Kidney (tissue), 14 donors: ENCODE data around the gene AICDA. TPM values are rescaled to one million over a fixed set of nuclear protein-coding genes. Genes with fewer than 3 reads are reported as not detected.

Experiments
- DNase-seq, 5 donors: peaks; one replicate each; pipeline ENCODE4 v3.0.0-alpha.2; 2013 to 2020
- FAIRE-seq: peaks from 2 replicates; lab custom pipeline; 2012; peaks lifted over from hg19 to GRCh38; lab: Jason Lieb, UNC
- H3K27ac ChIP-seq, 2 donors: one replicate each; pipeline ENCODE4 v1.7.0; 2013; ENCODE audit warnings: low read depth in 2 of 2, low read length in 2 of 2, inconsistent platforms in 1 of 2
- H3K27me3 ChIP-seq: one replicate; pipeline ENCODE4 v1.7.1; 2013; ENCODE audit warnings: low read length, inconsistent platforms; ENCODE audit not compliant: control insufficient read depth, insufficient read depth
- H3K36me3 ChIP-seq, 3 donors: one replicate each; pipeline versions ENCODE4 v1.7.0 to v1.7.1; 2013; ENCODE audit warnings: low read length in 3 of 3, control low read depth in 1 of 3, inconsistent platforms in 1 of 3; ENCODE audit not compliant: insufficient read depth in 3 of 3, control insufficient read depth in 2 of 3
- H3K4me1 ChIP-seq, 3 donors: one replicate each; pipeline versions ENCODE4 v1.7.0 to v1.7.1; 2013; ENCODE audit warnings: low read length in 3 of 3, inconsistent platforms in 1 of 3, low read depth in 1 of 3; ENCODE audit not compliant: control insufficient read depth in 2 of 3, insufficient read depth in 2 of 3
- H3K4me3 ChIP-seq, 3 donors: one replicate each; pipeline versions ENCODE4 v1.7.0 to v1.8.1; 2013; ENCODE audit warnings: low read length in 3 of 3, control low read depth in 1 of 3, inconsistent platforms in 1 of 3
- H3K9ac ChIP-seq, 3 donors: one replicate each; pipeline versions ENCODE4 v1.7.0 to v1.7.1; 2013; ENCODE audit warnings: low read length in 3 of 3, control low read depth in 1 of 3, inconsistent platforms in 1 of 3
- H3K9me3 ChIP-seq, 3 donors: one replicate each; pipeline versions ENCODE4 v1.7.0 to v1.7.1; 2013; ENCODE audit warnings: low read length in 3 of 3, control low read depth in 1 of 3, inconsistent platforms in 1 of 3; ENCODE audit not compliant: control insufficient read depth in 2 of 3, insufficient read depth in 1 of 3
- intact Hi-C: fragments of 100-400 bp; cut with DNase I; formaldehyde crosslinking; loops from one replicate; pipeline ENCODE4 v1.11.1; 2022
- polyA plus RNA-seq: library from polyadenylated mRNA; stranded (reverse); fragments of 350-450 nt; fragmentation: Illumina TruSeq; extraction: RNeasy Lipid Tissue Mini Kit (QIAGEN cat#74804); gene quantifications from one replicate; pipeline ENCODE4 v1.2.3, GENCODE V29; 2014; ENCODE audit warnings: low read depth, low replicate concordance; ENCODE audit not compliant: insufficient read depth
- total RNA-seq: library from RNA; stranded (reverse); fragmentation: NEBNext Ultra II Directional; extraction: Animal tissue kit (Norgen Biotek cat#: 25700); gene quantifications from one replicate; pipeline ENCODE4 v1.2.1, GENCODE V29; 2021
- TF ChIP-seq, protein P1 (sequence below): IDR thresholded peaks from 3 replicates; pipeline ENCODE4 v1.5.1; 2012; ENCODE audit warnings: mild to moderate bottlenecking, moderate library complexity, borderline replicate concordance; ENCODE audit not compliant: insufficient read depth; ENCODE audit errors: extremely low read depth
- donor health status: control.
- donor health status: control.
- donor health status: control.
- donor health status: control.
- donor health status: control.
- donor health status: DM: yes; HTN: yes; CAD: no.
- donor health status: Normal renal cell carcinoma (clear cell type).

Gene AICDA
- total and polyA plus RNA-seq, 2 donors from 2014 or later = not detected

DNA sequence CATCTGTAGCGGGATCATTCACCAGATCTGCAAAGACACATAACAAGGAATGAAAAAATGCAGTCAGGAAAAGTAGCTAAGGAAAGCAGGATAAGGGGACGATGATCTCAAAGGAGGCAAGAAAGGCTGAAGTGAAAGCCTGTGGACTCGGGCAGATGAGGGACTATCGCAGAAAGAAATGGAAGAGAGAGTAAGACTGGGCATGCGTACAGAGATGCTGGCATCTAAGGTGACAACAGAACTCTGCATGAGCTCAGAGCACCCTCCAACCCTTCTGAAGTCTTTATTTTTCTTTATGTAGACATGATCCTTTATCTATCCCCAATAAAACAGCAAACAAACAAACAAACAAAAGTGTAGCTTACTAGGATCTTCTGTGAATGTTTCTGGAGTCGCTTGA lies 42.8 kb upstream of the AICDA start:
- no peak for DNase-seq
- H3K27me3 ChIP-seq = no peaks in the 10 kb centered on the region
- H3K36me3 ChIP-seq = no peaks in the 10 kb centered on the region
- H3K4me1 ChIP-seq = no peaks in the 10 kb centered on the region
- FAIRE-seq = no peak
- intact Hi-C loops = no loop called here
- H3K27ac ChIP-seq = no peak overlapping the region
- no peak overlapping the region for H3K4me3 ChIP-seq
- H3K9ac ChIP-seq = no peak overlapping the region
- H3K9me3 ChIP-seq = no peaks in the 10 kb centered on the region
- TF ChIP-seq, protein P1, sequence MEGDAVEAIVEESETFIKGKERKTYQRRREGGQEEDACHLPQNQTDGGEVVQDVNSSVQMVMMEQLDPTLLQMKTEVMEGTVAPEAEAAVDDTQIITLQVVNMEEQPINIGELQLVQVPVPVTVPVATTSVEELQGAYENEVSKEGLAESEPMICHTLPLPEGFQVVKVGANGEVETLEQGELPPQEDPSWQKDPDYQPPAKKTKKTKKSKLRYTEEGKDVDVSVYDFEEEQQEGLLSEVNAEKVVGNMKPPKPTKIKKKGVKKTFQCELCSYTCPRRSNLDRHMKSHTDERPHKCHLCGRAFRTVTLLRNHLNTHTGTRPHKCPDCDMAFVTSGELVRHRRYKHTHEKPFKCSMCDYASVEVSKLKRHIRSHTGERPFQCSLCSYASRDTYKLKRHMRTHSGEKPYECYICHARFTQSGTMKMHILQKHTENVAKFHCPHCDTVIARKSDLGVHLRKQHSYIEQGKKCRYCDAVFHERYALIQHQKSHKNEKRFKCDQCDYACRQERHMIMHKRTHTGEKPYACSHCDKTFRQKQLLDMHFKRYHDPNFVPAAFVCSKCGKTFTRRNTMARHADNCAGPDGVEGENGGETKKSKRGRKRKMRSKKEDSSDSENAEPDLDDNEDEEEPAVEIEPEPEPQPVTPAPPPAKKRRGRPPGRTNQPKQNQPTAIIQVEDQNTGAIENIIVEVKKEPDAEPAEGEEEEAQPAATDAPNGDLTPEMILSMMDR = no peak

DNA sequence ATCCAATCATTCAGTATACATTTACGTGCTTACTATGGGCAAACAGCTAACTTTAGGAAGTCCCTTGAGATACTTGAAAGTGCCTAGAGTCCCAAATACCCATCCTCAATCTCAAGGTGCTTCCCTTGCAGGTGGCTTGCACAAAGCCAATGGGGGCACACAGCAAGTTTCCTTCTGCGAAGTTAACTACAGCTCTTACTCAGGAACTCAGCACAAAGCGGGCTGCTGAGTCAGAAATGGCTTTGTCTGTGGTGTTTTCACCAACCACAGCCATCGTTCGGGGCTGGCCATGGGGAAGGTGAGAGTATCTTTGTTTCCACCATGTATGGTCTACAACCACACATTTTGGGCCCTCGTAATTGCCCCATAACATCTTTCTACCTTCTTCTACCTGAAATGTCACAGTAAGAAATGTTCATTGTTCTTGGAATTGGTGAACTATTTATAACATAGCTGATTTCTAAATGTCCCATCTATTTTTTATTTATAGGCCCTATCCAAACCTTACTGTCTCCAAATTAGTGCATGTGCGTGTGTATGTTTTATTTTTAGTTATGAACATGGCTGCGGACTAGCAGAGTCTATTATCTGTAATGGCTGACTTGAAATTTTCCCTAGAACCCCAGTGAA lies 36.0 kb upstream of the AICDA start:
- no peak overlapping the region for H3K27ac ChIP-seq
- no peak for FAIRE-seq
- no peaks in the 10 kb centered on the region for H3K27me3 ChIP-seq

DNA sequence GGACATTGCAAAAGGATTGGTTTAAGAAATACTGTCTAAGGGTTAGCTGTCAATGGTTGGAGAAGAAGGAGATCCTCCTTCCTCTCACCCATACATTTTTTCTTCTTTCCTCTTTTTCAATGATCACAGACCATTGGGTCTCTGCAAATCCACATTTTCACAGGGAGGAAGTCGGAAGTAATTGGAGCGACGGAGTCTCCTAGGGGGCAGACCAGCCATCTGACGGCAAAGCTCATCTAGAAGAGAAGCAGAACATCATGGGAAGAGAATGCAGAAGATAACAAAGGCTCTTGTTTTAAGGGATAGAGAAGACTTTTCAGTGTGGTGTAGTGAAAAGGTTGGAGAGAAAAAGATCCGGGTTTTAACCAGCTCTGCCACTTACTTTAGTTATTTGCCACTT lies 35.3 kb upstream of the AICDA start:
- H3K4me3 ChIP-seq = no peak overlapping the region
- DNase-seq (no peak), FAIRE-seq (no peak)
- TF ChIP-seq, protein P1 = no peak
- no peaks in the 10 kb centered on the region for H3K36me3 ChIP-seq
- intact Hi-C loops = no loop called here
- H3K27me3 ChIP-seq = no peaks in the 10 kb centered on the region
- no peaks in the 10 kb centered on the region for H3K4me1 ChIP-seq
- no peak overlapping the region for H3K9ac ChIP-seq
- H3K9me3 ChIP-seq = no peaks in the 10 kb centered on the region
- H3K27ac ChIP-seq = no peak overlapping the region

More for the DNA sequence above, 36.0 kb upstream of the AICDA start:
- TF ChIP-seq, protein P1 = no peak
- no peaks in the 10 kb centered on the region for H3K36me3 ChIP-seq
- no peaks in the 10 kb centered on the region for H3K4me1 ChIP-seq
- DNase-seq = no peak
- intact Hi-C loops = no loop called here
- H3K4me3 ChIP-seq = no peak overlapping the region
- no peaks in the 10 kb centered on the region for H3K9me3 ChIP-seq
- no peak overlapping the region for H3K9ac ChIP-seq
